Neural progenitor cell (in vitro differentiated cells): ENCODE data around the gene FUT2.

Source experiments
- CTCF ChIP-seq: fragments of 200-600 bp; sonication (generic); IDR thresholded peaks from 2 replicates; pipeline ENCODE4 v1.5.1; 2017; ENCODE audit warnings: antibody characterized with exemption, mild to moderate bottlenecking
- EZH2 ChIP-seq: fragments of 200-600 bp; sonication (generic); IDR thresholded peaks from 2 replicates; pipeline ENCODE4 v1.6.1; 2017; ENCODE audit warnings: antibody characterized with exemption, mild to moderate bottlenecking, moderate library complexity

DNA sequence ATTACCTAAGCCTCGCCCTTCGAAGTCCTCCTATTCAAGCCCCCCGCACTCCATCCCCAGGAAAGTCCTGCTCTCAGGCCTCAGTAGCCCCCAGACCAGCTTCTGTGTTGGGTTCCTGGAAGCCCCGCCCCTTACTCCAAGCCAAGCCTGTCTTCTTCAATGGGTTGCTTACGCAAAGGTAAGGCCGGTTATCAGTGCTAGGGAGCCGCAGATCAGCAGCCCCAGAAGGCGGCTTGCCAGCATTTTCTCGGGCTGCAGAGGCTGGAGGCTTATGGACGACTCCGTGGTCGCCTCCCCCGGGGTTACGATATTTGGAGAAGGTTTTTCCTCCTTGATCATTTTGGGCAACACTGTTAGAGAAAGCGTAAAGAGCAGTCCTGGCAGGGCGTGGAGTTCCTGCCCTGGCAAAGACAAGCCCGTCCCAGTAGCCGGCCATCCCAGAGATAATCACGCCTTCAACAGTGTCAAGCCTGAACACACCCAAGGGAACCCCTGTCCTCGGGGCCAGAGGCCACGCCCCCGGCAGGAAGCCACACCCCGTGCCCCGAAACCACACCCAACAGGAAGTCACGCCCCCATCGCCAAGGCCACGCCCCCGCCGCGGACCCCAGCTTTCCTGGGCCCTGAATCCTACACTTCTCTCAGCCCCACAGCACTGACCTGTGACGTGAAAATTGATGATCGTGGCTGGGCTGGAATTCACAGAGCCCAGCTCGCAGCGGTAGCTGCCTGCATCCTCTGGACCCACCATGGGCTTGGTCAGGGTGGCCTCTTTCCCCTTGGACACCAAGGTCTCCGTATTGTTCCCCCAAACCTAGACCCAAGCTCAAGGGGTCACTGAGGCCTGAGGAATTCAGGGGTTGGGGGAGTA is 45.6 kb downstream of the FUT2 start:
- TF ChIP-seq CTCF (no peak), EZH2 (no peak)
